RWPE2 (cell line): Measurements from ENCODE around the gene SPATA1.

ENCODE experiments used
- ATAC-seq: fragments of 200-7000 bp; cut with Tn5 transposase; 3 replicates; pipeline ENCODE4 v1.9.1; 2021; ENCODE audit warnings: low read depth
- DNase-seq: peaks from one replicate; pipeline ENCODE4 v3.0.0-alpha.2; 2020; ENCODE audit warnings: low spot score
- H3K27ac ChIP-seq: fragments of 450-650 bp; 2 replicates; pipeline ENCODE4 v1.5.1; 2017; ENCODE audit warnings: mild to moderate bottlenecking; ENCODE audit not compliant: poor library complexity, severe bottlenecking
- H3K27me3 ChIP-seq: fragments of 250-450 bp; sonication (Bioruptor Pico); 2 replicates; pipeline ENCODE4 v1.5.1; 2021; ENCODE audit warnings: mild to moderate bottlenecking, moderate library complexity; ENCODE audit not compliant: insufficient read depth, poor library complexity, severe bottlenecking
- H3K36me3 ChIP-seq: fragments of 250-450 bp; sonication (Bioruptor Pico); 2 replicates; pipeline ENCODE4 v1.5.1; 2020; ENCODE audit warnings: low read depth, mild to moderate bottlenecking, moderate library complexity
- H3K4me1 ChIP-seq: fragments of 250-450 bp; sonication (Bioruptor Pico); 2 replicates; pipeline ENCODE4 v1.5.1; 2021; ENCODE audit warnings: mild to moderate bottlenecking, moderate library complexity; ENCODE audit not compliant: insufficient read depth, poor library complexity, severe bottlenecking
- H3K4me3 ChIP-seq: fragments of 250-450 bp; sonication (Bioruptor Pico); 2 replicates; pipeline ENCODE4 v1.5.1; 2021; ENCODE audit warnings: mild to moderate bottlenecking, moderate library complexity; ENCODE audit not compliant: severe bottlenecking
- H3K9me3 ChIP-seq: fragments of 250-450 bp; sonication (Bioruptor Pico); 2 replicates; pipeline ENCODE4 v1.5.1; 2021; ENCODE audit warnings: mild to moderate bottlenecking, moderate library complexity; ENCODE audit not compliant: severe bottlenecking
- TF ChIP-seq, protein P1 (sequence below): fragments of 450-650 bp; IDR thresholded peaks from one replicate; pipeline ENCODE4 v1.5.1; 2017; ENCODE audit warnings: mild to moderate bottlenecking, moderate library complexity; ENCODE audit not compliant: poor library complexity, severe bottlenecking

The SPATA1 gene

DNA sequence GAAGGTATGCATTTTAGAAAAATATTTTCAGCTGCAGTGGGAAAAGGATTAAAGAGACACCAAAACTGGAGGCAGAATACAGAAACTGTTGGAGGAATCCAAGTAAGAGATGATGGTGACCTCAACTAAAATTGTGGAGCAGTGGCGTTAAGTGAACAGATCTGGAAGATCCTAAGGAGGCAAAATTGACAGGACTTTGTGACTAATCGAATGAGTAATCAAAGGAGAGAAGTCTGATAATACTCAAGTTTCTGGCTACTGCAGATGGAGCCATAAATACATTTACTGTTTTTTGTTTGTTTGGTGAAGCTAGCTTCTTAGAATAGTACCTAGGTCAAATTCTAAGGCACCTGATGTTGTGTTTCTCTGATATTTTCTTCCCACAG is 65.0 kb downstream of the SPATA1 start:
- Histone ChIP-seq H3K4me1 (peaks cover 17% of the 10 kb centered on the region), H3K36me3 (peaks cover 7% of the 10 kb centered on the region; the same call in 1 of the 2 replicates), H3K27me3 (no peaks in the 10 kb centered on the region), H3K9me3 (no peaks in the 10 kb centered on the region), H3K4me3 (no peak overlapping the region), H3K27ac (no peak overlapping the region)
- DNase-seq: no peak
- ATAC-seq: no peak
- TF ChIP-seq, protein P1, sequence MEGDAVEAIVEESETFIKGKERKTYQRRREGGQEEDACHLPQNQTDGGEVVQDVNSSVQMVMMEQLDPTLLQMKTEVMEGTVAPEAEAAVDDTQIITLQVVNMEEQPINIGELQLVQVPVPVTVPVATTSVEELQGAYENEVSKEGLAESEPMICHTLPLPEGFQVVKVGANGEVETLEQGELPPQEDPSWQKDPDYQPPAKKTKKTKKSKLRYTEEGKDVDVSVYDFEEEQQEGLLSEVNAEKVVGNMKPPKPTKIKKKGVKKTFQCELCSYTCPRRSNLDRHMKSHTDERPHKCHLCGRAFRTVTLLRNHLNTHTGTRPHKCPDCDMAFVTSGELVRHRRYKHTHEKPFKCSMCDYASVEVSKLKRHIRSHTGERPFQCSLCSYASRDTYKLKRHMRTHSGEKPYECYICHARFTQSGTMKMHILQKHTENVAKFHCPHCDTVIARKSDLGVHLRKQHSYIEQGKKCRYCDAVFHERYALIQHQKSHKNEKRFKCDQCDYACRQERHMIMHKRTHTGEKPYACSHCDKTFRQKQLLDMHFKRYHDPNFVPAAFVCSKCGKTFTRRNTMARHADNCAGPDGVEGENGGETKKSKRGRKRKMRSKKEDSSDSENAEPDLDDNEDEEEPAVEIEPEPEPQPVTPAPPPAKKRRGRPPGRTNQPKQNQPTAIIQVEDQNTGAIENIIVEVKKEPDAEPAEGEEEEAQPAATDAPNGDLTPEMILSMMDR: no peak

DNA sequence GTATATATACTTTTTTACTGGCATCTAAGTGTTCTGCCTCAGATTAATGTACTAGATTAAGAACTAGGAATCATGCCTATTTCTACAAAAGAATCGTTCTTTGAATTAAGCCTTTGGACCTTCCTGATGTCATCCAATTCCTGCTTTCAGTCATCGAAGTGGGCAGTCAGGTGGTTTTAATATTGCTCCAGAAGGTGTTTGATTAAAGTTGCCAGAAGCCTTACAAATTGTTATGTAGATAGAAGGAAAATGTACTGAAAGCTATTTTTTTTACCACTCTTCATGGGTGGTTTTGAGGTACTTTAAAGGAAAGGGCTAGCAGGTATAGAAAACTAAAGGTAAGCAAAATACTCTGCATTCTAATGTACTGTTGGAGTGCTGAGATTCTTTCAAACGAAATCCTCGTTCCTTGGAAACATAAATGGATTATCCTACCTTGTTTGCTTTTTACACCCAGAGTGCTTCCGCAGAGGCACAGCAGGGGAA is 67.3 kb downstream of the SPATA1 start:
- DNase-seq (no peak), ATAC-seq (0 out of 3 replicates have a peak, but pooled peaks have one; percentile 2)
- H3K4me1 ChIP-seq: peaks cover 17% of the 10 kb centered on the region
- H3K27me3 ChIP-seq: no peaks in the 10 kb centered on the region
- H3K9me3 ChIP-seq: no peaks in the 10 kb centered on the region
- H3K36me3 ChIP-seq: peaks cover 5% of the 10 kb centered on the region; the same call in 1 of the 2 replicates
- H3K4me3 ChIP-seq: peak overlapping the region; percentile 61
- TF ChIP-seq, protein P1: no peak
- peak overlapping the region; percentile 79 for H3K27ac ChIP-seq

DNA sequence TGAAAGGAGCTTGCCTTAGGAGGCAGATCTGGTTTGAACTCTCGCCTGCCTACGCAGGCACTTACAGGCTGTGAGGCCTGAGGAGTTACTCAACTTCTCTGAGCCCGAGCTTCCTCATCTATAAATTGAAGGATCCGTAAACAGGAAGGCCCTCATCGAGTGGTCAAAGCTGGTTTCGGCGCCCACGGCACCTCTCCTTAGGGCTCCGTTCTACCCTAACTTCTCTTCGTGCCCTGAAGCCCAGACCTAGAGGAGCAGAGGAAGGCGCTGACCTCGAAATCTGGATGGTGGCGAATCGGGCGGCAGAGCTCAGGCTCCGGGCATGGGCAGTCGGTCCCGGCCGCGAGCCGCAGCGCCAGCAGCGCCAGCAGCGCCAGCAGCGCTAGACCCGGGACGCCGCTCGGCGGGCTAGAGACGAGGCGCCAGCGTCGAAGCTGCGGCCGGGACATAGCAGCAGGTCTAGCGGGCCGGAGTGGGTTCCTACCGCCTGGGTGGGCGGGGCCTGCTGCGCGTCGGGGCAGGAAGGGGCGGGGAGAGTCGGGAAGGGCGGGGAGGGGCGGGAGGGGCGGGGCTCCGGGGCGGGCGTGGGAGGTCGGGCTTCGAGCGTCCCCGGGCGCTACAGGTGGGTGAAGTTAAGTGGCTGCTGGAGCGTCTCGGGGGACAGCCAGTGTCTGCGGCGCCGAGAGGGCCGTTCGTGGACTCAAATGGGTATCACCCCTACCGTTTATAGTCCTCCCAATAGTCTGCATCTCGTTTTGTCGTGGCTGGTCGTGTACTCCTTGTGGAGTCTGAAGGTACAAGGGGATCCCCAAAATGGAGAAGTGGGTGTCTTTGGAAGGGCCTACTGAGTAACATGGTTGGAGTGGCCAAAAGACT is 68.0 kb downstream of the SPATA1 start, which contains the start of gene CTBS:
CTBS (minus strand) TSS at position 474 of the 876 bp plus-strand sequence; CDS start at position 449, 25 bp downstream.
- H3K4me3 ChIP-seq: peak within 1 kb of the TSS; percentile 61
- H3K4me1 ChIP-seq: peaks cover 17% of the 10 kb centered on the region
- H3K36me3 ChIP-seq: peaks cover 5% of the 10 kb centered on the region; the same call in 1 of the 2 replicates
- H3K9me3 ChIP-seq: no peaks in the 10 kb centered on the region
- TF ChIP-seq, protein P1: no peak
- peak; percentile 82 for DNase-seq
- H3K27ac ChIP-seq: peak within 1 kb of the TSS; percentile 79
- H3K27me3 ChIP-seq: no peaks in the 10 kb centered on the region
- ATAC-seq: peak; percentile 88

DNA sequence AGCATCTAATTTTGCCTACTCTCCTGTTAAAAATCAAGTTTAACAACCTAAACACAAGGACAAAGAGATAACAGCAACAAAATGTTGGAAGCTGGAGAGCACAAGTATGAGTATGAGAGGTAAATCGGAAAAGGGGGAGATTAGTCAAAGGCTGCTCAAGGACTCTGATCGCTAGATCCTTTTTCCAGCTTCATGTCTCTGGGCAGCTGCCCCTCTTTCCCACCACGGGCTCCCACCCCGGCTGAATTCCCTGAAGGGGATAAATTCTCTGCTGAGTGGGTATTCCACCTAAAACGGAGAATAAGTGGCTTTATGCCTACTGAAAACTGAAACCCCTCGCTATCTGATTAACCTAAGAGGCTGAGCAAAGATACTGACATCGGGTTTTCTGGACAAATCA is 68.8 kb downstream of the SPATA1 start:
- Histone ChIP-seq H3K27me3 (no peaks in the 10 kb centered on the region), H3K36me3 (peaks cover 2% of the 10 kb centered on the region; the same call in 1 of the 2 replicates), H3K4me1 (peaks cover 17% of the 10 kb centered on the region), H3K9me3 (no peaks in the 10 kb centered on the region), H3K4me3 (peak overlapping the region; percentile 61), H3K27ac (no peak overlapping the region)
- no peak for ATAC-seq
- TF ChIP-seq, protein P1: no peak
- no peak for DNase-seq
